ENCODE results near the gene IL10RB.

The IL10RB gene

GRCh38 chr21:33339918-33340317, 73.8 kb downstream of the IL10RB start:
- no peak for DNase-seq
- H3K36me3 Mint-ChIP-seq (ENCODE audit: low read depth), result peaks cover 70% of the 10 kb centered on the region
- no peaks in the 10 kb centered on the region for H3K4me1 Mint-ChIP-seq
- no peak overlapping the region for H3K4me3 Mint-ChIP-seq
- H3K27ac Mint-ChIP-seq, result peak overlapping the region; percentile 26
- H3K27me3 Mint-ChIP-seq (ENCODE audit: low read depth, poor library complexity), result no peaks in the 10 kb centered on the region
- TF ChIP-seq CTCF (IDR thresholded peaks at IDR 0.05), result no peak
- peaks cover 5% of the 10 kb centered on the region for H3K9me3 Mint-ChIP-seq

GRCh38 chr21:33345751-33346238, 79.6 kb downstream of the IL10RB start:
- Mint-ChIP-seq H3K4me3 (no peak overlapping the region), H3K9me3 (no peaks in the 10 kb centered on the region), H3K36me3 (ENCODE audit: low read depth) (peaks cover 69% of the 10 kb centered on the region), H3K27me3 (ENCODE audit: low read depth, poor library complexity) (no peaks in the 10 kb centered on the region), H3K4me1 (no peaks in the 10 kb centered on the region), H3K27ac (no peak overlapping the region)
- no peak for TF ChIP-seq CTCF (IDR thresholded peaks at IDR 0.05)
- DNase-seq, result no peak

Data from nephron progenitor cell (in vitro differentiated cells).